ENCODE results near the gene CCDC141. TPM values are rescaled to one million over a fixed set of nuclear protein-coding genes. Genes with fewer than 3 reads are reported as not detected.
"Not testable (repeated sequence)": the region's sequence is repeated elsewhere in the genome, so short reads cannot be mapped to it uniquely, and the experiment has no call there.

CCDC141 gene
- total RNA-seq, 1 donor from 2014 or later, result 0.20 TPM

DNA sequence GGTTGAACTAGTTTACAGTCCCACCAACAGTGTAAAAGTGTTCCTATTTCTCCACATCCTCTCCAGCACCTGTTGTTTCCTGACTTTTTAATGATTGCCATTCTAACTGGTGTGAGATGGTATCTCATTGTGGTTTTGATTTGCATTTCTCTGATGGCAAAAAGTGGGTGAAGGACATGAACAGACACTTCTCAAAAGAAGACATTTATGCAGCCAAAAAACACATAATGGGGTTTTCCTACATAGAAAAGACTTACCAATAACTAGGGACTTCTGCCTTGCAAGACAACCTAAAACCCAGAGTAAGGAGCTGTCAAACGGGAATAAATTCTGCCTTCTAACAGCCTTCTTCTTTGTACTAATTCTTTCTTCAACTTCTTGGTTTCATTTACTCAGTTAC is 4.3 kb downstream of the CCDC141 start:
- not testable (repeated sequence) for DNase-seq (ENCODE audit: low read depth in 2 of 2)

DNA sequence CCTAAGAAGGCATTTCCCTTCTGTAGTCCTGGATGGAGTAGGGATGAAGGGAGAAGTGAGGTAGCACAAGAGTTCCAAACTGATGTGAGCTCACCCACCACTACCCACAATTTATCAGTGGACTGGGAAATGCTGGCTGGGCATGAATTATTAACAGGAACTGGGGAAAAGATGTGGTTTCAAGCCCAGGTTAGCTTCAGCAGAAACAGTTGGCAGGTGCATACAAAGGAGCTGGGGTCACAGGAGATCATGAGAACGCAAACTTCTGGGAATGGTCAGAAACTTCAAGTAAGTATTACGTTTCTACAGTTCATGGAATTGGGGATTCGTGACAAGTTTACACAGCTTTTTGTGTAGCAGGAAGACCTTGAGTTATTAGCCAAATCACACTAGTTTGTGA is 5.4 kb downstream of the CCDC141 start:
- no peak for DNase-seq (ENCODE audit: low read depth in 2 of 2)

DNA sequence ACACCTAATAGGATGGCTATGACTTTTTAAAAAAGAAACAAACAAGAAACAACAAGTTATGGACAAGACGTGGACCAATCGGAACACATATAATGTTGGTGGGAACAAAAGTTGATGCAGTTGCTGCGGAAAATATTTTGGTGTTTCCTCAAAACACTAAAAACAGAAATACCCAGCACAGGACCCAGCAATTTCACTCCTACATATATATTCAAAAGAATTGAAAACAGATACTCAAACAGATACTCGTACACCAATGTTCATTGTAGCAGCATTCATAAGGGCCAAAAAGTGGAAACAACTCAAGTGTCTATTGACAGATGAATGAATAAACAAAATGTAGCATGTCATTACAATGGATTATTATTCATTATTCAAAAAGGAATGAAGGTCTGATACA is 12.1 kb downstream of the CCDC141 start:
- DNase-seq (ENCODE audit: low read depth in 2 of 2), result no peak

- DNase-seq (ENCODE audit: low read depth in 2 of 2), result no peak
Observed at GRCh38 chr2:179036353-179036905, 13.5 kb downstream of the CCDC141 start.

DNA sequence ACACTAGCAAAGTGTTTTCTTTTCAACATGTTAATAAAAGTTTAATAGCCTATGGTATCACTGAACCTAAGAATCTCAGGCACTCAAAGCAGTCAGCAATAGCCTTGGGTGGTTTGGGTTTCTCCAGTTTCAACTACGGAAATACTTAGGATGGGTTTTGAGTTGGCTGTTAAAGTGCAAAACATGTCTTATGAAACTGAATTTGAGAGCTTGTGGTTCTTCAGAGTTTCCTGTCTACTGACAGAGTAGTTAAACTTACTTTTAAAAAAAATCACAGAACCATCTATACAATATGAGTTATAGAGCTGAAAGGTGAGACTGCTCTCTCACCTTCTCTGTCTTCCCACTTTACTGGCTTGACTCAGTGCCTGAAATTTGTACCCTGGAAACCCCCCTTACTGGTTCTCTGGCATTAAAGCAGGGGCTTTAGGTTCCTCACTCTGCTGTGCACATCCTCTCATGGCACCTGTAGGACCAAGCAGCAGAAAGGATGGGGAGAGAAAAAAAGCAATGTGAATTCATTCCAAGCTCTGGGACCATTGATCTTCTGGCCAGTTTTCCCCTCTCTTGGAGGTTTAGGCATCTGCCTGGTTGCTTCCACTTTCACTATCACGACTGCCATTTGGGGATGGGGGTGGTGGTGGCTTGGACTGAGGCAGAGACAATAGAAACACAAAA is 18.1 kb downstream of the CCDC141 start:
- DNase-seq (ENCODE audit: low read depth in 2 of 2), result peak in 1 of 2 donors; percentile 15

GRCh38 chr2:179024445-179024844 is 25.5 kb downstream of the CCDC141 start:
- no peak for DNase-seq (ENCODE audit: low read depth in 2 of 2)

DNA sequence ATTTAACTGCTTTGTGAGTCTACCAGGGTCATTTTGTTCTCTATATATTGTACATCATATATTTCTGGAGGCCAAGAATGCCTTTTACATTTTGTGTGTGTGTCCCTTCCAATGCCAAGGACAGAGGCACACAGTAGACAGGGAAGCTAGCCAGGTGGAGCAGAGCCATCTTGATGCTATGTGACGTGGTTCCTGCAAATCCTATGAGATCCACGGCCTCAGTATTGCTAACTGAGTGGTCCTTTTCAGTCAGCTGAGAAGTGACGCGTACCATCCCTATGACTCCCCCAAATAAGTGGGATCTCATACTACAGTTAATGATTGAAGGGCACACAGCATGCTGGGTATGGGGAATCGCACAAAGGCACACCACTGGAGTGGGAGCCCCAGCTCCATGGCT is 27.3 kb downstream of the CCDC141 start:
- DNase-seq (ENCODE audit: low read depth in 2 of 2), result no peak

DNA sequence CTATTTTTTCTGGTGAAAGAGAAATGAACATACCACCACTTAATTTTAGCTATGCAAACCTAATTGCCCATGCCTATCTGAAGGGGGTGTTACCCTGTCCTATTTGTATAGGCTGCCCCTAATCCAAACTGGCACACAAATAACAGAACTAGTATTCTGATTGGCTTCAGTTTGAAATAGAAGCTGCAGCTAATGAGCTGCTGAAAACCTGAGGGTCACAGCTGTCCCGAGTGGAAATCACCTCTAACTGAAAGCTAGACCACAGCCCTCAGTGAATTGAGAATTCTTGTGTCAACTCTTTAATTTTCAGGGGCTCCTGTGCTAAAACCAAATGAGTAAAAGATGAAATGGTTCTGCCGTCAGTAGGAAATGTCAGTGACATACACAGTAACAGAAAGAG is 28.7 kb downstream of the CCDC141 start:
- no peak for DNase-seq (ENCODE audit: low read depth in 2 of 2)

GRCh38 chr2:179020156-179020750 is 29.7 kb downstream of the CCDC141 start:
- peak; percentile 26 to 66 for DNase-seq (ENCODE audit: low read depth in 2 of 2)

DNA sequence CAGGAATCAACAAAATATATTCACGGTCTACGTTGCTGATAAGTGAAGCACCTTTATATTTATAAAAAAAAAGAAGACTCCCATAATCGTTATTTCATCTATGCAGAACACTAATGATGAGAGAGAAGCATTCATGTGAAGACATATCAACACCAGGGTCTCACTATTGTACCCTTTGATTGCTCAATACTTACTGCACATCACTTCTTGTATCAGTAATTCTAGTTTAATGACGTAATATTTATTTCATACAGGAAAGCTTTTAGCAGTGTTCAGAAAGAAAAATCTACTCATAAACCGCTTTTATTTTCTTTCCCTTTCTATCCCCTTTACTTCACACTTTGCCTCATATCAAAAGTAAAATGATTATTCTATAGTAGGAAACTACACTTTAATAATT is 30.7 kb downstream of the CCDC141 start:
- no peak for DNase-seq (ENCODE audit: low read depth in 2 of 2)

DNA sequence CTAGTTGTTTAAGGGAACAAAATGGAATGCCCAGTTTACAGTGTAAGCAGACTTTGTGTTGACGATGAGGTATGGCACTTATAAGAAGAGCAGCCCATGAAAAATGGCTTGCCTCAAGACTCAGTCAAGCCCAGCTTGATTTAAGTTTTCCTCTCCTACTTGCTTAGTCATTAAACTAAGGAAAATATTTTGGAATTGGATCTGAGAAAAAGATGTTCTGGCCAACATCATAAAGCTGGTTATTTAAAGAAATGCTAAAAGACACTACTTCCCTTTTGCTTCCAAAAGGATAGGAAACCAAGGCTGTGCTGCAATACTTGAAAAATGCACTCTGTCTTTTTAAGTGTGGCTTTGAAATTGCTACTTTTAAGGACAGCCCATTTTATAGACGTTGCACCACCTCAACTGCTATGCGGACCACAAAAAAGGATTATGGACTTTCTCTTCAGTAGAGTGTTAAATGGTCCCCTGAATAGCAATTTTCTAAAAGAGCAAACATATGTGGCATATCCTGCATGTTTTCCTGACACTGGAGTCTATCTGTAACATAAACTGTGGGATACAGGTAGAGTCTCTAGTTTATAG is 32.1 kb downstream of the CCDC141 start:
- DNase-seq (ENCODE audit: low read depth in 2 of 2), result no peak

DNA sequence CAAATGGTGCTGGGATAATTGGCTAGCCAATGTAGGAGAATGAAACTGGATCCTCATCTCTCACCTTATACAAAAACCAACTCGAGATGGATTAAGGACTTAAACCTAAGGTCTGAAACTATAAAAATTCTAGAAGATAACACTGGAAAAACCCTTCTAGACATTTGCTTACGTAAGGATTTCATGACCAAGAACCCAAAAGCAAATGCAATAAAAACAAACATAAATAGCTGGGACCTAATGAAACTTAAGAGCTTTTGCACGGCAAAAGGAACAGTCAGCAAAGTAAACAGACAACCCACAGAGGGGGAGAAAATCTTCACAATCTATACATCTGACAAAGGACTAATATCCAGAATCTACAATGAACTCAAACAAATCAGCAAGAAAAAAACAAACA is 35.7 kb downstream of the CCDC141 start:
- not testable (repeated sequence) for DNase-seq (ENCODE audit: low read depth in 2 of 2)

DNA sequence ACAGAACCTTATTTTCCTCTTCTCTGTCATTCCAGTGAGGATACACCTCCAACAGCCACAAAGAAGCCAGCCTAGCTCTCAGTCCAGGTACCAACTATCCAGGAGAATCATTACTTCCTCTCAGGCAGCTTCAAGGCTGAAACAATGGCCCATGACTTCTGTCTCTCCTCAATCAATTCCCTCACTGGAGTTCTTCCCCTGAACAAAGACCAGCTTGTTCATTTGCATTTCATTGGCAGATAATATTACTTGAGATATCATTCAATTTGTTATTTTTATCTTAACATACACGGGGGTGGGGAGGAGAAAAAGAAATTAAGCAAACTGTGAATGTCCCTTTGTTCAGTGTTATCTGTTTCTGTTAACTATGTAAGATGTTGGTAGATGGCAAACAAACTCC is 44.0 kb downstream of the CCDC141 start:
- no peak for DNase-seq (ENCODE audit: low read depth in 2 of 2)

DNA sequence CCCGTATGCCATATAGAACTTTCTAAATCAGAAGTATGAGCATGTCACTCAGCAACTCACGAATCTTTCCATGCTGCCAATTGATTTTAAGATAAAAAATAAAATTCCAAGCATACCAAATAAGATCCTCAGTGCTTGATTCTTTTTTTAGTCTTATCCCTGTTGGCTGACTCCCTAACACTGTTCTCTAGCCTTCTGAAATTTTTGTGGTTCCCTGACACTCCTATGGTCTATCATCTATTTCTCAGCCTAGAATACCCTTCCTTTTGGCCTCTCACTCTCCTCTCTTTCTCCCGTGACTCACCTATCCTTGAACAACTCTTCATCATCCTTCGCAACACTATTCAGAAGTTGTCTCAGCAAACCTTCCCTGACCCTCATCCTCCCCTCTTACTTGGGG is 50.5 kb downstream of the CCDC141 start:
- no peak for DNase-seq (ENCODE audit: low read depth in 2 of 2)

- DNase-seq (ENCODE audit: low read depth in 2 of 2), result no peak
Observed at GRCh38 chr2:178998539-178998938, 51.4 kb downstream of the CCDC141 start.

GRCh38 chr2:178997477-178997876 is 52.5 kb downstream of the CCDC141 start:
- no peak for DNase-seq (ENCODE audit: low read depth in 2 of 2)

DNA sequence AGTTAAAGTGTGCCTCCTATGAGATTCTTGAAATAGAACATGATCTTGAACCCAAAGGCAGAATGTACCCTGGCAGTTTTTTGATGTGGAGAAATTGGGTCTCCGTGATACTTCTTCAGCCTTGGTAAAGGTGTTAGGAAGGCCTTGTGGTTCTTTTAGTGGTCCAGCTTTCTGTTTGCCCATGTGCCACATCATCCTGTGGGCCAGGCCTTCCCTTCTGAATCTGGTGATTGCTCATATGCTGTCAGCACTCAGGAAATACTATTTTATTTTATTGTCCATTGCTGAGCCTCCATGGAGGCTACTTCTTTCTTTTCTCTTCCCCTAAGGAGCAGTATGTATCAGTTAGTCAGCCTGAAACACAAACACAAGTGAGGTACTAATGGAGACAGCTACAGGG is 52.9 kb downstream of the CCDC141 start:
- DNase-seq (ENCODE audit: low read depth in 2 of 2), result no peak

DNA sequence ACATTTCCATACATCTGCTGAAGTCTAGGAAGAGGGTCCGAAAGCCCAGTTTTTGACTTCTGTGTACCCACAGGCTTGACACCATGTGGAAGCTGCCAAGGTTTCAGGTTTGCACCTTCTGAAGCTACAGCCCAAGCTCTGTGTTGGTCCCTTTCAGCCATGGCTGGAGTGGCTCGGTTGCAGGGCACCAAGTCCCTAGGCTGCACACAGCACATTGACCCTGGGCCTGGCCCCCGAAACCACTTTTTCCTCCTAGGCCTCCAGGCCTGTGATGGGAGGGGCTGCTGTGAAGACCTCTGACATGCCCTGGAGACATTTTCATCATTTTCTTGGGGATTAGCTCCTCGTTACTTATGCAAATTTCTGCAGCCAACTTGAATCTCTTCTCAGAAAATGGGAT is 55.7 kb downstream of the CCDC141 start:
- no peak for DNase-seq (ENCODE audit: low read depth in 2 of 2)

- no peak for DNase-seq (ENCODE audit: low read depth in 2 of 2)
Observed at GRCh38 chr2:178993788-178994187, 56.1 kb downstream of the CCDC141 start.

DNA sequence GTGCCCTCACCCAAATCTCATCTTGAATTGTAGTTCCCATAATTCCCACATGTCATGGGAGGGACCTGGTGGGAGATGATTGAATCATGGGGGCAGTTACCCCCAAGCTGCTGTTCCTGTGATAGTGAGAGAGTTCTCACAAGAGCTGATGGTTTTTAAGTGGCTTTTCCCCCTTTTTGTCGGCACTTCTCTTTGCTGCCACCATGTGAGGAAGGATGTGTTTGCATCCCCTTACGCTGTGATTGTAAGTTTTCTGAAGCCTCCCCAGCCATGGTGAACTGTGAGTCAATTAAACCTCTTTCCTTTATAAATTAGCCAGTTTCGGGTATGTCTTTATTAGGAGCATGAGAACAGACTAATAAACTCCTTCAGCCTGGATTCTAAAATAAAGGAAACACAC is 57.2 kb downstream of the CCDC141 start:
- DNase-seq (ENCODE audit: low read depth in 2 of 2), result peak; percentile 7 to 32

DNA sequence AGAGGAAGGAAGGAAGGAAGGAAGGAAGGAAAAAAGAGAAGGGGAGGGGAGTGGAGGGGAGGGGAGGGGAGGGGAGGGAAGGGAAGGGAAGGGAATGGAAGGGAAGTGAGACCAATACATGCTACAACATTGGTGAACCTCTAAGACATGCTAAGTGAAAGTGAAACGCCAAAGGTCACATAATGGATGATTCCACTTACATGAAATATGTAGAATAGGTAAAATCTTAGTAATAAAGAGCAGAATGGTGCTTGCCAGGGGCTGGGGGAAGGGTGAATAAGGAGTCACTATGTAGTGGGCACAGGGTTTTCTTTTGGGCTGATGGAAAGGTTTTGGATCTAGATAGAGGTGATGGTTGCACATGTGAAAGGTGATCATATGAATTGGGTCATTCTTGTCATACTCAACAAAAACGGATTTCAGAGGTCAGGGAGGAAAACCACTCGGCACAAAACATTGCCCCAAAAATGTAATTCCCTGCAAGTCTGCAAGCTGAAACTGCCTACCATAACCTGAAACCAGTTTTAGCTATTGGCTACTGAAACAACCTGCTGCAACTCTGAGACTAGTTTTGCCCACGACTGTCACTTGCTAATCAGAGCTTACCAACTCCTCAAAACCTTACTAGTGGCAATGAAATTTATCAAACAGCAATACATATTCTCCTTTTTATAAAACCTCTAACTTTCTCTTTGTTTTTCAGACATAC is 59.2 kb downstream of the CCDC141 start:
- DNase-seq (ENCODE audit: low read depth in 2 of 2), result no peak

DNA sequence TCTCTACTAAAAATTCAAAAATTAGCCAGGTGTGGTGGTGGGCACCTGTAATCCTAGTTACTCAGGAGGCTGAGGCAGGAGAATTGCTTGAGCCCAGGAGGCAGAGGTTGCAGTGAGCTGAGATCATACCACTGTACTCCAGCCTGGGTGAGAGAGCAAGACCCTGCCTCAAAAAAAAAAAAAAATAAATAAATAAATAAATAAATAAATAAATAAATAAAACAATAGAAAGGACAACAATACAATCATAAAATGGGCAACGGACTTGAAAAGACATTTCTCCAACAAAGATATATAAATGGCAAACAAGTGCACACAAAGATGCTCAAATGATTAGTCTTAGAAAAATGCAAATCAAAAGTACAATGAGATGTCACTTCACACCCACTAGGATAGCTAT is 60.5 kb downstream of the CCDC141 start:
- not testable (repeated sequence) for DNase-seq (ENCODE audit: low read depth in 2 of 2)

Measured in lung microvascular endothelial cell (primary cell).